HG03460 (cell line): ENCODE results near the gene CRCP.
"Not testable (repeated sequence)": the region's sequence is repeated elsewhere in the genome, so short reads cannot be mapped to it uniquely, and the experiment has no call there.

Experiments used
- ATAC-seq: cut with Tn5 transposase; IDR thresholded peaks from one replicate; pipeline ENCODE4 v1.9.1; 2021; ENCODE audit not compliant: unreplicated experiment

CRCP gene

DNA sequence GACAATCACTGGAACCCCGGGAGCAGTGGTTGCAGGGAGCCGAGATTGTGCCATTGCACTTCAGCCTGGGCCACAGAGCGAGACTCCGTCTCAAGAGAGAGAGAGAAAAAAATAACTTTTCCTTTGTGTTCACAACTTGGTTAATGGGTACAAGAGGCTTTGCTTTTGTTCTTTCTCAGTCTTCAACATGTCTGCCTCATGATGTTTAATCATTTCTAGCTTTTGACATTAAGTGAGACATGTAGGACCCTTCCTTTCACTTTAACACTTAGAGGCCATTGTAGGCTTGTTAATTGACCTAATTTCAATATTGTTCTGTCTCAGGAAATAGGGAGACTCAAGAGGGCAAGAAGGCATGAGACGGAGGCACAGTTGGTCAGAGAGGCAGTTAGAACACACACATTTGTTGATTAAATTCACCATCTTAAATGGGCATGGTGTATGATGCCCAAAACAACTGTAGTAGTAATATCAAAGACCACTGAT lies 9.3 kb upstream of the CRCP start:
- no peak for ATAC-seq

DNA sequence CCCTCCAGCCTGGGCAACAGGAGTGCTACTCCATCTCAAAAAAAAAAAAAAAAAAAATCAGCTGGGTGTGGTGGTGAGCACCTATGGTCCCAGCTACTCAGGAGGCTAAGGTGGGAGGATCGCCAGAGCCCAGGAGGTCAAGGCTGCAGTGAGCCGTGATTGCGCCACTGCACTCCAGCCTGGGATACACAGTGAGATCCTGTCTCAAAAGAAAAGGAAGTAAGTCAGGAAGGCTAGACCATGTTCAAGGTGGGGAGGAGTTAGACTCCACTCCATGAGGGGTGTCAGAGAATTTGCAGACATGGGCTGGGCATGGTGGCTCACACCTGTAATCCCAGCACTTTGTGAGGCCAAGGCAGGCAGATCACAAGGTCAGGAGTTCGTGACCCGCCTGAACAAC lies 6.2 kb upstream of the CRCP start:
- not testable (repeated sequence) for ATAC-seq

DNA sequence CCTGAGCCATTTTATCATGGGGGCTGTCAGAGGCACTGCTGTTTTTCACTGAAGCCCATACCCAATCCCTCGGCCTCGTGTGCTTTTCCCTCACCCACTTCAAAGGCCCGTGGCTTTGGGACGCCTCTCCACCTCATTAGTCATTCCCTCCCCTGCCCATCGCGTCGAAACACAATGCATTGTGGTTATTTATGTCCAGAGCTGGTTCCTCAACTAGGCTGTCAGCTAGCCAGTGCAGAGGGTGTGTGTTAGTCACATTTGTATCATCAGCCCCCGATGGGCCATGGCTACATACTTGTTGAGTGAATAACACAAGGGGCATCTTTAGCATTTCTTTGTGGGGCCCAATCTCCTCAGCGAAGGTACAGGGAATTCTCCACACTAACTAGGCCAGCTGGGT lies 3.8 kb upstream of the CRCP start:
- no peak for ATAC-seq

DNA sequence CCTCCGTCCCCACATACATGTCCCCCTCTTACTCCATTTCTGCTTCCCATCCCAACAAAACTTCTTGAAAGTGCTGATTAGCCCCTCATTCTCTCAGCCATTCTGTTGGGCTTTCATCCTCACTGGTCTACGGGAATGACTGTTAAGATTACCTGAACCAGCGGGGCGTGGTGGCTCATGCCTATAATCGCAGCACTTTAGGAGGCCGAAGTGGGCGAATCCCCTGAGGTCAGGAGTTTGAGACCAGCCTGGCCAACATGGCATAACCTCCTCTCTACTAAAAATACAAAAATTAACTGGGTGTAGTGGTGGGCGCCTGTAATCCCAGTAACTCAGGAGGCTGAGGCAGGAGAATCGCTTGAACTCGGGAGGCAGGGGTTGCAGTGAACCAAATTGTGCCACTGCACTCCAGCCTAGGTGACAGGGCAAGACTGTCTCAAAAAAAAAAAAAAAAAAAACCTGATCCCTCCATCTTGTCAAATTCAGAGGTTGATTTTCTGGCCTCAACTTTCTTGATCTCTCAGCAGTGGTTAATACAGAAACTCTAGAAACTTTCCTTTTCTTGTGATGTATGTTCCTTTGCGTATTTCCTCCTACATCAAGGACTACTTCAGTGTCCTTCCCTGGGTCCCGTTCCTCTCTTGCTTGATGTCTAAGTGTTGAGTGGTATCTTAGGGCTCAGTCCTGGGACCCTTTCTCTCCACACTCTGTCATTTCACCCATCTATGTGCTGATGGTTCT lies 2.2 kb downstream of the CRCP start:
- ATAC-seq = not testable (repeated sequence)

DNA sequence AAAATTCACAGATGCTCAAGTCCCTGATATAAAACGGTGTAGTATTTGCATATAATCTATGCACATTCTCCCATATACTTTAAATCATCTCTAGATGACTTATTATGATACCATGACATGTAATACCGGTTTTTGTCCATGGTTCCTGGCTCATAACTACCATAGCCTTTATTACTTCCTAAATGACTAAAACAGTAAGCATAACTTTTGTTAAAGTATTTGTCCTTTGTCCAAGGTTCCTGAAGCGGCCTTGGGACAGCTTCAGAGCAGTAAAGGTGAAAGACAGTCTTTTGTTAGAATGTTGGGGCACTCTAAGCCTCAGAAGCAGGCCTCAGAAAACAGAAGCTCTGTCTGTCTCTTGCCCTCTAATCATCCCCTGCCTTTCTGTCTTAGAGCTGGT lies 4.0 kb downstream of the CRCP start:
- no peak for ATAC-seq

DNA sequence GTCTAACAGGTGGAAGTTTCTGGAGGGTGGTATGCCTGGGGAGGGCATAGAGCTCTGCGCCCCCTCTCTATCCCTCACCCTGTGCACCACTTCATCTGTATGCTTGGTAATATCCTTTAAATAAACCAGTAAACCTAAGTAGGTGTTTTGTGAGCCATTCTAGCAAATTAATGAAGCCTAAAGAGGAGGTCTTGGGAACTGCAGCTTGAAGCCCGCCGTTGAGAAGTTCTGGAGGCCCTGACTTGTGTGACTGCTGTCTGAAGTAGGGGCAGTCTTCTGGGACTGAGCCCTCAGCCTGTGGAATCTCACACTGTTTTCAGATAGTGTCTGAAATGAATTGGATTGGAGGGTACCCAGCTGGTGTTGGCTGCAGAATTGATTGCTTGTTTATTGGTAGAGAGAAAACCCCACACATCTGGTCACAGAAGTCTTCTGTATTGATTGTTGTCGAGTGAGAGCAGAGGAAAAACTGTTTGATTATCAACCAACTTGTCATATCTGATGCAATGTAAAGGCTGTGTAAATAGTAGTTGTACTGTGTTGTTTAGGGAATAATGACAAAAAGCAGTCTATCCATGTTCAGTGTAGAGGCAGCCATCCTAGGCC lies 4.7 kb downstream of the CRCP start:
- ATAC-seq = no peak

DNA sequence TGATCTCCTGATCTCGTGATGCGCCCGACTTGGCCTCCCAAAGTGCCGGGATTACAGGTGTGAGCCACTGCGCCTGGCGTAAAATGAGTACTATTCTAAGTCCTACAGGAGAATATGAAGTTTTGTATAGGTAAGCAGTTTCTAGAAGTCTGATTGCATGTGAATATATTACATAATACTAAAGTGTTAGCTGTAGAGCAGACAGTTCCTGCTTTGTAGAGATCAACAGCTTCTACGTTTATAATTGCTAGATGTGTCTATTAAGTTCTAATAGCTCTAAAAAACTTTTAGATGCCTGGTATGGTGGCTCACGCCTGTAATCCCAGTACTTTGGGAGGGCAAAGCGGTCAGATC lies 8.5 kb downstream of the CRCP start:
- no peak for ATAC-seq

DNA sequence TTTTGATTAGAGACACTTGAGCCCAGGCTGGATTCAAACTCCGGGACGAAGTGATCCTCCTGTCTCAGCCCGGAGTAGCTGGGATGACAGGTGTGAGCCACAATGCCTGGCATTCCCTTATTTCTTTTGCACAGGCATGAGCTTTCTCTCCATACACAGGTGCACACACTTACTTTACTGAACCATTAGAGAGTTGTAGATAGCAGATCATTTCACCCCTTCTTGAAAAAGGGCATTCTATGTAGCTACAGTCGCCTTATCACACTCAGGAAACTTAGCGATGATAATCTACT lies 9.9 kb downstream of the CRCP start:
- not testable (repeated sequence) for ATAC-seq

DNA sequence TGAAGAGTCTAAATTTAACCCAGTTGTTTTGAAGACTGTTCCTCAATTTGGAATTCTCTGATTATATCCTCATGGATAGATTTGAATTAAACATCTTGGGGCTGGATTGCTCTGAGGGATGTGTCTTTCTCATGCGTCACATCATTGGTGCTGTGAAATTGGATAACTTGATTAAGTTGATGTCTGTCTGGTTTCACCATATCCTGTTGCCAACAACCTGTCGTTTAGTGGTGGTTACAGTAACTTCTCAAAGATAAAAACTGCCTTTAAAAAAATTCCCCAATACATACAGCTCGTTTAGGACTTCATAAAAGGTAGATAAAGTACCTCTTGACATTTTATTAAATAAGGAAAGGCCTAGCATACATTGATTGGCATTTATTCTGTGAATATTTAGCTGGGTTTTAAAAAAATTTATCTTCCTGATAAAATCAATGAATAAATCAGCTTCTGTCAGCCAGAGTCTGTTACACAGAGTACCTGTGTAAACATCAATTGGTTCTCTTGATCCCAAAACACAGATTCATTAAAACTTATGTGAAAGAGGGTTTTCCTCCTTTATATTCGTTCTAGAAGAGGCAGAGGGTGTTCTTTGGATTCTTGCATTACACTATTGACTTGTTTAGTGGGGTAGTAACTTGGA lies 10.5 kb downstream of the CRCP start:
- no peak for ATAC-seq

DNA sequence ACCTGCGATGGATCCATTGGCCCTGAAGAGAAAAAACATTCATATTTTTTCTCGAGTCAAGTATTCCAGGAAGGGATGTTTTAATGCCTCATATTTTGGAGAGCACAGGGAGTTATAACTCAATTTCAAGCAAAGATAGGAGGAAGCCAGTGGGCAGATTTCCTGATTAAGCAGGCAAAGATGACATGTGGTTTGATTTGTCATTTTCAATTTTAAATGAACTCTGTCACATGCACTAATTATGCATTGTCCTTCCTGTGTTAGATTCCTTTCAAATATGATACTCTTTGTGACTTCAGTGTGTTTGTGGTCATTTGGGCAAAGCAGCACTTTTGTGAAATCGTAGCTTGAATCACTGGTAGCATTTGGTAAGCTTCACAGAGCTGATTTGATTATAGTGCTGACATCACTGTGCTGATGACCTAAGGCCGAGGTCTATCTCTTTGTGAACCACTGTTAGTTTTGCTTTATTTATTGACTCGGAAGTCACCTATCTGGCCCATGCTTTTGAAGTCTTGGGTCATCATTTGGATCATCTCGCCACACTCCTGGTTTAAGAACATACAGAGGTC lies 11.2 kb downstream of the CRCP start:
- ATAC-seq = not testable (repeated sequence)

DNA sequence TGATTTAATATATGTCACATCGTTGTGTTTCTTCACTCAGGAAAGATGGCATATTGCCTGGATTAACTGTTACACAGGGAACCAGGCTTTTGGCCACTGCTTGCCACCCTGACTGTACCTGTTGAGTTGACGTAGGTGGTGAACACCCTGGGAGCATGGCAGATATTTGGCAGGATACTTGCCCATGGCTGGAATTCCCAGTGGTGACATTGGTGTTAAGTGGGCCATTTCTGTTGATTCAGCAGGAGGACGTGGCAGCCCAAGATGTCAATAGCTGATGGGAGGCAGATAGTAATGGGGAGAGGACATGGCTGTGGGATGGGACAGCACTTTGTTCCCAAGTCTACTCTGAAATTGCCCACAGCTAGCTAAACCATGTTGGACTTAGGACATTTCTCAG lies 12.5 kb downstream of the CRCP start:
- not testable (repeated sequence) for ATAC-seq

DNA sequence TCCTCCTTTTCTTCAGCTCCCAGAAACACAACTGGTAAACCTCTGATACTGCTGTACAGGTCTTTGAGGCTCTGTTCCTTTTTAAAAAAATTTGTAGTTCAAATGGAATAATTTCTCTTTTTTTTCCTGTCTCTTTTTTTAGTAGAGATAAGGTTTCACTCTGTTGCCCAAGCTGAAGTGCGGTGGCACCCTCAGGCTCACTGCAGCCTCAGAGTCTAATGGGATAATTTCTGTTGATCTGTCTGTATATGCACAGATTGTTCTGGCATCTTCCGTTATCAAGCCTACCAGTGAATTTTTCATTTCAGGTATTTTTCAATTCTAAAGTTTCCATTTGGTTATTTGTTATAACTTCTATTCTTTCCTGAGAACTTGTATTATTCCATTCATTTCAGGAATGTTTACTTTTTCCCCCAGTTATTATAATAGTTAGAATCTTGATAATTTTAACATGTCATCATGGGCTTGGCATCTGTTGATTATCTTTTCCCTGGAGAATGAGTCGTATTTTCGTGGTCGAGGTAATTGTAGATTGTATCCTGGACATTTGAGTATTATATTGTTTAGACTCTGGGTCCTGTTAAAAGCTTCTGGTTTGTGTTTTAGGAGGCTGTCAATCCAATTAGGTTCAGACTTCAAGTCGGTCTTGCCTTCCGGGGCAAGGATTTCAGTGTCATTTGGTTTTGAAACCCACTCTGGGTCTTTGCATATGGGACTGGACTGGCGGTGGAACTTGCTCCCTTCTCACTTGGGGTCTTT lies 24.5 kb downstream of the CRCP start:
- ATAC-seq = no peak

DNA sequence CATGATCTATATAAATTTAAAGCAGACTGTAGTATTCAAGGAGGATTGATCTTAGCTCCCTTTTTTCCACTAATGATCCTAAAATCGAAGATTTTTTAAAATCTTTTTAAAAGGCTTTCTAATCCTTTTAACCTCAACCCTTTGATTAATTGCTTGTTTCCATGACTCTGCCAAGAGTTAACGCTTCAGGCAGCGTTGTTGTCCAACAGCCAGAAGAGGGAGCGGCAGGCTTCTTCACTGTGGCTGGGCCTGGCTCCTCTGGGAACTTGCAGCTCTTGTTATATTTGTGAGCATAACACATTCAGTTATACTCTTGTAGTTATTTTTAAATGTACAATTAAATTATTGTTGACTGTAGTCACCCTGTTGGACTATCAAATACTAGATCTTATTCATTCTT lies 26.3 kb downstream of the CRCP start:
- ATAC-seq = no peak

DNA sequence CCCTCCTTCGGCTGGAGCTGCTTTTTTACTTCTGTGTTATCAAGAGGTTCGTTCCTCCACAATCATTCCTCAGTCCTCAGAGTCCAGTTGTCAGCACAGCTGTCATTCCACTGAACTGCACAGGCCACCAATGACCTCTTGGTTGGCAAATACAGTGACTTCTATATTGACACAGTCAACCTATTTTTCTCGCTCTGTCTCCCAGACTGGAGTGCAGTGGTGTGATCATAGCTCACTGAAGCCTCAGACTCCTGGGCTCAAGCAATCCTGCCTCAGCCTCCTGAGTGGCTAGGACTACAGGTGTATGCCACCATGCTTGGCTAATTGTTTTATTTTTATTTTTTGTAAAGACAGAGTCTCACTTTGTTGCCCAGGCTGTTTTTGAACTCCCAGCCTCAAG lies 27.7 kb downstream of the CRCP start:
- ATAC-seq = no peak

DNA sequence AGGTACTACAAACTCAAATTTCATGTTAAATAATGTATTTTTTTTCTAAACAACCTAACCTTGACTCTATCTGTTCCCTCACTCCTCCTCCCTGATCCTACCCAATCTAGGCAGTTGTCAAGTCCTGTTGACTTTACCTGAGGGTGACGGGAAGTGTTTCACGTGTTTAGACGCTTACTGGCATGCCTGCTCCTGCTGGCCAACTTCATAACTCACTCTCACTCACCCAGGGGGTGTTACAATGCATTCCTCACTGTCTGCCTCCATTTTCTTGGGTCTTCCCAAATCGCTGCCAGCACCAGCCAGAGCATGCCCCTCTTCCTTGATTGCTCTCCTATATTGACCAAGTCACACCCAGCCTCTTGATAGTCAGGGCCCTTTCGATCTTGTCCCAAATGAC lies 28.3 kb downstream of the CRCP start:
- no peak for ATAC-seq

DNA sequence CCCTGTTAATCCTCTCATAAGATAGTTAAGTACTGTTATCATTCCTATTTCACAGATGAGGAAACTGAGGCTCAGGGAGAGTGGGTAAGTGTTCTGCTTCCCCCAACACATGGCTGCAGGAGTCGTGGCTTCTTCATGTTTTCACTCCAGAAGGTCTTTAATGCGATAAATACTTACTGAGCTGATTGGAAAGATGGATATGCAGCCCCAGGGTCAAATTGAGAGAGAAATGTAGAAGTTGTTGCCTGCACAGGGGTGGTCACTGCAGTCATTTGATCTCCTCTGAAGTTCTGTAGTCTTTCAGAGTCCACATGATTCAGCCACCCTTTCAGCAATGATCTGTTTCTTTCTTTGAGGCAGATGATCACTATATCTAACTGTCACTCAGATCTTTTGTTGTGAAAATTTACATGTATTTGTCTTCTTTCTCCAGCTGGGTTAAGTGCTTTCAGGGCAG lies 29.3 kb downstream of the CRCP start:
- no peak for ATAC-seq

DNA sequence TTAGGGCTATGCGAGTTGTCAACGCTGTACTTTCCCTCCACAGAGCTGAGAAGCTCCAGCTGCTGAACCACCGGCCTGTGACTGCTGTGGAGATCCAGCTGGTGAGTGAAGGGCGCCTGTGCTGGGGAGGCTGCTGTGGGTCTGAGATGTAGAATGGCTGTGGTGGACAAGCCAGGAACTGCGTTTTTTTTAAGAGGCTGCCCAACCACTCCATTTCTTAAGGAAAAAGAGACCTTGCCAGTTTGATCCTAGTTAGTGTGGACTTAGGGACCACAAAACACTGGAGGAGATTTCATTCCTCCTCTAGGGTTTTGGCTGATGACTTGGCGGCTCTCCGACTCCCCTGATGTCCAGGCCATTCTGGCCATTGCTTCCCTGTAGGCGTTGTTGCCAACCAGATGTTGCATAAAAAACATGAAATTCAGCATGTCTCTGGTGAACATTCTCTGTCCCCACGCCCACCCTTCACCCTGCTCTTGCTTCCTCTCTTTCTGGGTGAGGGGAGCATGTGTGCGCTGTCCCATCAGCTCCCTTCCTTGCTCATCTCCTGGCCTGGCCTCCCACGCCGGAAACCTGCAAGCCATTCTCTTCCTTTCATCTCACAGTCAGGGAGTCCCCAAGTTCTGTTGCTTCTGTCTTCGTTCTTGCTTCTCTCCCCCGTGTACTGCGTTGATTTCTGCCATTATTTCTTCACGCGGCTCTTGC lies 30.9 kb downstream of the CRCP start:
- no peak for ATAC-seq

DNA sequence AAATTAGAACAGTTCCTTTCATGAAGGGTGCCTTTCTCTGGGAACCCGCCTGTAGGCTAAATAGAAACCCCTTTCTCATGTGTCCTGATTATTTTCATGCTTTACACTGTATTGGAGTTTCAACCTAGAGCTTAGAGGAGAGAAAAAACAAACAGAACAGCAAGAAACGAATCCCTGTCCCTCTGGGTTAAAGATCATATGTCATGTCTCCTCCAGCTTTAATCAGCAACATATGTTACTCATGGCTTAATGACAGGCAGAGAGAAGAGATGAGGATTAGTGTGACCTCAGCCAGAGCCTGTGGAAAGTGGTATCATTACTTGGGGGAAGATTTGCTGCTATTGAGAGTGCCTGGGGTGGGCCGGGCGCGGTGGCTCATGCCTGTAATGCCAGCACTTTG lies 32.1 kb downstream of the CRCP start:
- ATAC-seq = no peak

DNA sequence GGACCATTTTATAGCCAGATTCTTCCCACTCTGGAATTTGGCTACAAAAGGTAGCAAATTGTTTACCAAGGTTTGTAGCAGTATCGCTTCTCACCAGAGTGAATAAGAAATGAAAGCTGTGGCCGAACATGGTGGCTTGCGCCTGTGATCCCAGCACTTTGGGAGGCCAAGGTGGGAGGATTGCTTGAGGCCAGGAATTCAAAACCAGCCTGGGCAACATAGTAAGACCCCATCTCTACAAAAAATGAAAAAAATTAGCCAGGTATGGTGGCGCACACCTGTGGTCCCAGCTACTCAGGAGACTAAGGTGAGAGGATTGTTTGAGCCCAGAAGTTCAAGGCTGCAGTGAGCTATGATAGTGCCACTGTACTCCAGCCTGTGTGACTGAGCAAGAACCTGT lies 33.0 kb downstream of the CRCP start:
- not testable (repeated sequence) for ATAC-seq

DNA sequence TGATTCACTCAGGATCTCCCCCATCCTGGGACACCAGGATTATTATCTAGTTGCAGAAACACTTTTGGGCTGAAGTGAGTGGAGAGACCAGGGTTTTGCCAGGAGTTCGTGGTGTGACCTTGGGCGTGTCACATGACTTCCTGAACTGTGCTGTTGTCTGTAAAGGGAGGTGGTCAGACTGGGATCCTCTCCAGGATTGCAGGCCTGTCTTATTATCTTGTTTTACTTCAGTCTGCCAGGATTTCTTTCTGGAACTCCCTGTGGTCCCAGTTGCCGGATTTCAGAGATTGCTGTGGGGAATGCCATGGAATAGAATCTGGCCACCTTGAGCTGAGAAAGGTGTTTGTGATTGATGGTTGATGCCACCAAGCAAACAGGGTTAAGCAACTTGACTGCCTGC lies 35.8 kb downstream of the CRCP start:
- no peak for ATAC-seq
